AG10803 (cell line): ENCODE measurements around the gene TBX10.

Source experiments
- DNase-seq: peaks from one replicate; pipeline ENCODE4 v3.0.0; 2010; ENCODE audit warnings: low read depth
- H3K4me3 ChIP-seq: 2 replicates; pipeline ENCODE4 v1.5.1; 2011; ENCODE audit warnings: mild to moderate bottlenecking, low read length, control low read depth
- TF ChIP-seq, protein P1 (sequence below): conservative IDR thresholded peaks from 2 replicates; pipeline ENCODE4 v1.5.1; 2011; ENCODE audit warnings: mild to moderate bottlenecking, low read length, control low read depth, inconsistent platforms

The TBX10 gene

DNA sequence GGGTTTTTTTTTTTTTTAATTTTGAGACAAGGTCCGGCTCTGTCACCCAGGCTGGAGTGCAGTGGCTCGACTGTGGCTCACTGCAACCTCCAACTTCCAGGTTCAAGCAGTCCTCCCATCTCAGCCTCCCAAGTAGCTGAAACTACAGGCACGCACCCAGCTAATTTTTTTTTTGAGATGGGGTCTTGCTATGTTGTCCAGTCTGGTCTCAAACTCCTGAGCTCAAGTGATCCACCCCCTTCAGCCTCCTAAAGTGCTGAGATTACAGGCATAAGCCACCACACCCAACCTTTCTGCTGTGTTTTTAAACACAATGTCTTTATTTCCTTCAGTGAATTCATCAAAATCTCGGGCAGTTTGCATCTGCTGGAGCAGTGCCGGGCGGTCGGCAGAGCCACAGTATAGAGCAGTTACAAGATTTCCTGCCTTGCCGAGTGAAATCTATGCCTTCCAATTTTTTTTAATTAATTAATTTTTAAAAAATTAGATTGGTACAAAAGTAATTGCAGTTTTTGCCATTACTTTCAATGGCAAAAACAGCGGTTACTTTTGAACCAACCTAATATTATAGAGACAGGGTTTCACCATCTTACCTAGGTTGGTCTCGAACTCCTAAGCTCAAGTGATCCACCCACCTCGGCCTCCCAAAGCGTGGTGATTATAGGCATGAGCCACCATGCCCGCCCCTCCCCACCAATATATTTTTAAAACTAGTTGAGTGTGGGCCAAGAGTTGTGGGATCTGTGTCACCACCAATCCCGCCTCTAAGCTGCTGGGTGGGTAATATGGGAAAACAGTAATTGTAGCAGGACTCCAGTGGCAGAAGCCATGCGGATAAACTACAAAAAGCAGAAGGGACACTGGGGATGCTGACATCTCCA lies 13.6 kb upstream of the TBX10 start:
- no peak overlapping the region for H3K4me3 ChIP-seq
- TF ChIP-seq, protein P1, sequence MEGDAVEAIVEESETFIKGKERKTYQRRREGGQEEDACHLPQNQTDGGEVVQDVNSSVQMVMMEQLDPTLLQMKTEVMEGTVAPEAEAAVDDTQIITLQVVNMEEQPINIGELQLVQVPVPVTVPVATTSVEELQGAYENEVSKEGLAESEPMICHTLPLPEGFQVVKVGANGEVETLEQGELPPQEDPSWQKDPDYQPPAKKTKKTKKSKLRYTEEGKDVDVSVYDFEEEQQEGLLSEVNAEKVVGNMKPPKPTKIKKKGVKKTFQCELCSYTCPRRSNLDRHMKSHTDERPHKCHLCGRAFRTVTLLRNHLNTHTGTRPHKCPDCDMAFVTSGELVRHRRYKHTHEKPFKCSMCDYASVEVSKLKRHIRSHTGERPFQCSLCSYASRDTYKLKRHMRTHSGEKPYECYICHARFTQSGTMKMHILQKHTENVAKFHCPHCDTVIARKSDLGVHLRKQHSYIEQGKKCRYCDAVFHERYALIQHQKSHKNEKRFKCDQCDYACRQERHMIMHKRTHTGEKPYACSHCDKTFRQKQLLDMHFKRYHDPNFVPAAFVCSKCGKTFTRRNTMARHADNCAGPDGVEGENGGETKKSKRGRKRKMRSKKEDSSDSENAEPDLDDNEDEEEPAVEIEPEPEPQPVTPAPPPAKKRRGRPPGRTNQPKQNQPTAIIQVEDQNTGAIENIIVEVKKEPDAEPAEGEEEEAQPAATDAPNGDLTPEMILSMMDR = no peak
- DNase-seq = no peak

DNA sequence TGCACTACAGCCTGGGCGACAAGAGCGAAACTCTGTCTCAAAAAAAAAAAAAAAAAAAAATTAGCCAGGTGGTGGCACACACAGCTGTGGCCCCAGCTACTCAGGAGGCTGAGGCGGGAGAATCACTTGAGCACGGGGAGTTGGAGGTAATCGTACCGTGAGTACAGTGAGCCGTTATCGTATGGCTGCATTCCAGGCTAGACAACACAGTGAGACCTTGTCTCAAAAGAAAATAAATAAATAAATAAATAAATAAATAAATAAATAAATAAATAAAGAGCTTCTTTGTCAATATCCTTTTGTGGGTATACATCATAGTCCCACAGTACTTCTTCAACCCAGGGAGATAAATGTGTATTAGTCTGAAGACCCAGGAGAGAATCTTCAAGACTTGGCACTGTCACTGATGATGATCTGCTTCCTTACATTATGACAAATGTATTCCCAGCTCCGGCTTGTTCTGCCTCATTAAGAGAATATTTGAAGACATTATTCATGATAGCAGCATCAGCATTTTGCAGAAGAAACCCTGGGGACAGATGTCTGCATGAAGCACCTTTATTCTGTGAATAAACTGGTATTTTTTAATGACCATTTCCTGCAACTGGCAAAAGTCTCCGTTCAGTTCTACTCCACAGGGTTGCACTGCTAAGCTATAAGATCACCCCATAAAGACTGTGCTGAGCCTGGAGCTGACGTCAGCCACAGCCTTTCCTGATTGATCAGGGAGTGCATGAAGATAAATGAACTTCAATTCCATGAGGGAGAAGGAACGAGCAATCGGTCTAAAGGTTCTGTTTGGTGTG lies 12.6 kb upstream of the TBX10 start:
- no peak for DNase-seq
- H3K4me3 ChIP-seq = no peak overlapping the region
- TF ChIP-seq, protein P1 = no peak

DNA sequence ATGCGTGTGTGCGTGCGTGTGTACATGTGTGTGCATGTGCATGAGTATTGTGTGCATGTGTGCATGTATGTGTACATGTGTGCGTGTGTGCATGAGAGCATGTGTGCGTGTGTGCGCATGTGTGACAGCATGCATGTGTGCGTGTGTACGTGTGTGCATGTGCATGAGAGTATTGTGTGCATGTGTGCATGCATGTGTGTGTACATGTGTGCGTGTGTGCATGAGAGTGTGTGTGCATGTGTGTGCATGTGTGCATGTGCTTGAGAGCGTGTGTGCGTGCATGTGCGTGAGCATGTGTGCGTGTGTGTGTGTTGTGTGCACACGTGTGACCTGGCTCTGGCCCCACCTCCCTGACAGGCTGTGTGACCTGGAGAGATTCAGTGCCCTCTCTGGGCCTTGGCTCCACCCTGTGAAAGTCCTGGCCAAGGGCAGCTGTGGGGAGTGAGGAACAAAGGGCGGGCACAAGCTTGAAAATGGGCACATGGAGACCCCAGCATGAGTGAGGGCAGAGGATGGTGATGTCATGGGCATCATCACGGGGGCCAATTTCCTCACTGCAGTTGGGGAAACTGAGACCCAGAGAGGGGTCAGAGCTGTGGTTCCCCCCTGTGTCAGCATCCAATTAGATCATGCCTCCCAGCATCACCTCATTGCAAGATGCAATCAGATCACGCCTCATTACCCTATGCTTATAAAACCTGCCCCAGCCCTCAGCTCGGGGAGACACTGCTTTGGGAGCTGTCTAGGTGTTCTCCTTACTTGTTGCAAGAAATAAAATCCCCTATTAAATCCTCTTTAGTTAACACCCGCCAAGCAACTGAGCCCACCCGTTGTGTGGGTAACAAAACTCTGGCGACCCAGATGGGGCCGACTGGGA lies 10.3 kb upstream of the TBX10 start:
- DNase-seq = no peak
- H3K4me3 ChIP-seq = no peak overlapping the region
- TF ChIP-seq, protein P1 = no peak

DNA sequence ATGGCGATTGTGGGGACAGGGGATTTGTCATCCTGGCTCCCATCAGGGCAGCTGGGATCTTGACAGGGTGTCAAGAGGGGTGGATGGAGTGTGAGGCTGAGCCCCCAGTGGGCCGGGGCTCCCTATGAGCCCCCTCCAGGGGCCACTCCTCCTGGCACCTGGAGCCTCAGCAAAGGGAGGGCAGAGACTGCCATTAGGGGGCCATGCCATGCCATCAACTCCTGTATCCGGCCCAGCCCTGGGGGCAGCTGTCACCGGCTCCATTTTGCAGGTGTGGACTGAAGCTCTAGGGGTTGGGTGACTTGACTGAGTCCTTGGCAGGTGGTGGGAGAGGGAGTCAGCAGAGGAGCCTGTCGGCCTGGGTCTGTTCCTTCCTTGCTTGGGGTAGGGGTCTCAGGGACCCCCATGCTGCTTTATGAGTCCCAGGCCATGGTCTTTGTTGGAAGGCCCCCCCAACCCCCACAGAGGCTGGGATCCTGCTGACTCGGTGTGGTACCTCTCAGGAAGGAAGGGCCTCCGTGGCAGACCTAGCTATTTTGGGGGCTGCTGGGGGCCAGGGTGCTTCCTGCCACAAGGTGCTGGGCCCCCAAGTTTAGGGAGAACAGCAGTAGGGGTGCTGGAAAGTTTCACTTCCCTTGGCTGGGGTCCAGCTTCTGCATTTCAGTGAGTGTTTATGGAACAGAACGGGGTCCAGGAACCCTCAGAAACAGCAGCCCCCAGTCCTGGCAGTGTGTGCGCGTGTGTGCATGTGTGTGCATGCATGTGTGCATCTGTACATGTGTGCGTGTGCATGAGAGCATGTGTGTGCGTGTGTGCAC lies 9.4 kb upstream of the TBX10 start:
- H3K4me3 ChIP-seq = no peak overlapping the region
- TF ChIP-seq, protein P1 = no peak
- no peak for DNase-seq

DNA sequence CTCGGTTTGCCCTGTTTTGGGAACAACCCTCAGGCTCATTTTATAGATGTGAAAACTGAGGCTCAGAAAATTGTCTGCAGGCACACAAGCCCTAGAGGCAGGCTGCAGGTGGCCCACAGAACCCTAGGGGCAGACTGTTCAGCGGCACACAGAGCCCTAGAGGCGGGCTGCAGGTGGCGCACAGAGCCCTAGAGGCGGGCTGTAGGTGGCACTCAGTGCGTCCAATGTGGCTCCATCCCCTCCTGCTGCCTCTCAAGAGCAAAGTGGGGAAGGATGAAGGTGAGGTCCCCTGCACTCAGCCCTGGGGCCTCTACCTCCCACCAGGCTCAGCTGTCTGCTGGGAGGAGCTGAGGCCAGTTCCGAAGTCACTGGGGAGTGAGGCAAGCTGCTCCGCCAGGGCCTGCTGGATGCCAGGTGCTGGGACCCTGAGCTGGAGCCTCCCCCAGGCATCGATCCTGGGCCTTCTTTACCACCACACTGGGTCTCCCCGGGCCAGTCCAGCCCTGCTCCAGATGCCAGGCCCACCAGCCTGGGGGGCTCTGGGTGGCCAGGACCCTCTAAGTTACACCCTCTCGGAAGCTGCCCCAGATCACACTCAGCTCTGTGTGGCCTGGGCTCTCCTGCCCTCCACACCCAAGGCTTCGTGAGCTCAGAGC lies 8.7 kb upstream of the TBX10 start:
- DNase-seq = no peak
- no peak overlapping the region for H3K4me3 ChIP-seq
- TF ChIP-seq, protein P1 = no peak

DNA sequence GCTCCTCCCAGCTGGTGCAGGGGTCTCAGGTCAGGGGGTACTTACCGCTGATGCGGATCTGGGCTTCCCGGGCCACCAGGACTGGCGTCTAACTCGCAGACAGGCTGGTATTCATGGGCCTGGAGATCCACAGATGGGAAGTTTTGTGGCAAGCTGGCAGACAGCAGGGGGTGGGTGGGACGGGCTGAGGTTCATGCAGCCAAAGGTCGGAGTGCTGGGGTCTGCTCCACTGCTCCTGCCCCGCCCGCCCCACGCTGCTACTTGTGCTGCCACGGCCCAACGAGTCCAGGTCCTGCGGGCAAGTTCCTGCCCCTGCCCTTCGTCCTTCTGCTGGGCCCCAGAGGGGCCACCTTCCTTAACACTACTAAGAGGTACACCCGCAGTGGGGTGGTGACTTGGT lies 7.9 kb upstream of the TBX10 start:
- DNase-seq = no peak
- TF ChIP-seq, protein P1 = no peak
- H3K4me3 ChIP-seq = no peak overlapping the region
